Kidney capillary endothelial cell (primary cell): ENCODE data around the gene ECE1.

Source experiments
- DNase-seq: peaks from one replicate; pipeline ENCODE4 v3.0.0-alpha.2; 2018; ENCODE audit warnings: low spot score

ECE1 gene

DNA sequence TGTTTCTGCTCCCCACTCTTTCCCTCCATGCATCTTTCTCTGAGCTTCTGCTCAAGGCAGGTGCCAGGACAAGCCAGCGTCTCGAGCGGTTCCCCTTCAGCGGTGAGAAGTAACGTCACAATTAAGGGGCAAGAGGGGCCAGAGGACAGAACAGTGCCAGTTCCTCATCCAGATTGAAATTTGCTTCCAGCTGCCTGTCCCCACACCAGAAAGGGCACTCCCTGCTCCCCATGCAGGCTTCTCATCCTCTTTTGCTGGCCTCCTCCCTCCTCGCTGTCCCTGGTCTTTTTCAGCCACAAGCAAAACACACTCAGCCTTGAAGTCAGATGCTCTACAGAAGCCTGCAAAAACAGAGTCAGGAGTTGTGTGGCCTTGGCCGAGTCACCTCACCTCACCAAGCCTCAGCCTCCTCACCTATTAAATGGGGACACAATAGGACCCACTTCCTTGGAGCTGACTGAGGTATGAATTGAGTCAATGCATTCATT is 35.0 kb upstream of the ECE1 start:
- DNase-seq, result no peak

DNA sequence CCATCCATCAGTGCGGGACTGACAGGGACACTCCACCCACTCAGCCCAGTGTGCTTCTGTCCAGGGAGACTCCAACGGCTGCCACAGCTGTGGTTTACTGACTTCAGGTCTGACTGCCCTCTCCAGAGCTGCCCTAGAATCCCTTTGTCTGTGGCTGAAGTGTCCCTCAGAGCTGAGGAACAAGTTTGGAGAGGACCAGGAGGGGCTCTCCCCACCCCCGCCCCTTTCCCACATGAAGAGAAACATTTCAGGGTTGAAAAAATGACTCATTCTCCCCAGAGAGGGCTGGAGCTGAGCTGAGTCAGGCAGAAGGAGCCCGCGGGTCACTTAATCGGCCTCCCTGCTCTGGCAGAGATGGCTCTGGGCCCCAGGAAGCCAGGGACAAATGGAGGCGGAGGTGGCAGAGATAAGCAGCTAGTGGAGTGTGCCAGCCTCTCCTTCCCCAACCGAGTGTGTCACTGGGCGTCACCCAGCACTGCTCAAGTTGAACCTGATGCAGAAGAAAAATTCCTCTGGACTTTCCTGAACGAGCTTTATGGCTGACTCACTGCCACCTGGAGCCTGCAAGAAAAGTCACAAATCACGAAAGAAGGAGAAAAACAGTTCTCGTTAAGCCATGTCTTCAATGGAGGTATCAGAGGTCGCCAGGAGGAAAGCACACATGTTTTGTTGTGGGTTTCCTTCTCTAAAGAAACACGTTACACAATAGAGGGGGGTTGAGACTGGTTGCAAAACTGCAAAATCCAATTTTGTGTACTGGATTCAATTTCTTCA is 34.3 kb upstream of the ECE1 start:
- peak; percentile 80 for DNase-seq

DNA sequence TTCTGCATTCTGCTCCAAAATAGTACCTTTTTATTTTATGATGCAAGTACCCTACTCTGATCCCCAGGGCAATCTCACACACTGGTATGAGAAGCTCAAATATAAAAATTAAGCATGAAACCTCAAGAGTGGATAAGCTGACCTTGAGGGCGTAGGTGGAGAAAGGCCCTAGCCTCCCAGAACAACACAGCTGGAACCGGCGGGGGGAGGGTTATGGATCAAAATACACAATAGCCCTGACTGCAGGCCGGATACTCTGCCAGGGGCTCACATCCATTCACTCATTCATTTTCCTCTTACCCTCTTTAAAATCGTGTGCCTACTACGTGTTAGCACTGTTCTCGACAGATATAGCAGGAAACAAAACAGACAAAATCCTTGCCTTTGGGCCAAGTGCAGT is 32.8 kb upstream of the ECE1 start:
- peak; percentile 42 for DNase-seq

DNA sequence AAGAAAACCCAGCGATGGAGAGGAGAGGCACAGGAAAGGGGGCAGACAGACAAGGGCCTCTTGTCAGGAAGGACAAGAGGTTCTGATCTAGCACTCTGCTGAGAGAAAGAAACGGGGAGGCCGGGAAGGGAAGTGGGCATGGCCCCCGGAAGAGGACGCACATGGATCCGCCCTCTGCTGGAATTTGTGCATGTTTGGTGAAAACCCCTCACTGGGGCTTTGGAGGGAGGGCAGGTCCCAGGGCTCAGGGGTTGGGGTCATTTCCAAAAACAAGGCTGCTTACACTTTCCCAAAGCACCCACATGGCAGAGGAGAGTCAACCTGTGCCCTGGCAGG is 32.4 kb upstream of the ECE1 start:
- no peak for DNase-seq

DNA sequence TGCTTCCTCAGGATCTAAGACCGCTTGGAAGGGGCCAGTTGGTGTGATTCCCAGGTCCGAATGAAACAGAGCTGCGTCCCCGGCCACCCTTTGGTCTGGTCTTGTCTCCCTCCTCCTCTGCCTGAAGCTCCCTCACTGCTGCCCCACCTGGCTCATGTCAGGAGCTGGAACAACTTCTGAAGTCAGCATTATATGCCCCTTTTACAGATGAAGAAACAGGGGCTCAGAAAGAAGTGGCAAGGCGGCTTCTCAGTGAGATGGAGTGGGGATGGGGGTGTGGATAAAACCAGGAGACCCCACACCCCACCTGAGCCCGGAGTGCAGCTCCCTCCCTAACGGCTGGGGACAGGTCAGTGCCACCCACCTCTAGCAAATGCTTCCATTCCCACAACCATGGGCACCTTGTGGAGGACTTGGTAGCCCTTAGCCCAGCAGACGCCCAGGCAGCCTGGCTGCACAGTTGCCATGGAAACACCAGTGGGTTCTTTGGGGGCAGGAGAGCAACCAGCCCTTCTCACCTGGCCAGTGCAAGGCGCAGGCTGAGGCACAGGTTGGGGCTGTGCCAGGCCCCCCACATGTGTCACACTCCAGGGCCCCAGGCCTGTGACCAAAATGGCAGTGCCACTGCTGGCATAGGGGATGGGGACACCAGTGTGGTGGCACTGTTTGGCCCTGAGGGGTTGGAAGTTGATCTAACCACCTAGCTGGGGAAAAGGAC is 31.9 kb upstream of the ECE1 start:
- DNase-seq, result no peak

DNA sequence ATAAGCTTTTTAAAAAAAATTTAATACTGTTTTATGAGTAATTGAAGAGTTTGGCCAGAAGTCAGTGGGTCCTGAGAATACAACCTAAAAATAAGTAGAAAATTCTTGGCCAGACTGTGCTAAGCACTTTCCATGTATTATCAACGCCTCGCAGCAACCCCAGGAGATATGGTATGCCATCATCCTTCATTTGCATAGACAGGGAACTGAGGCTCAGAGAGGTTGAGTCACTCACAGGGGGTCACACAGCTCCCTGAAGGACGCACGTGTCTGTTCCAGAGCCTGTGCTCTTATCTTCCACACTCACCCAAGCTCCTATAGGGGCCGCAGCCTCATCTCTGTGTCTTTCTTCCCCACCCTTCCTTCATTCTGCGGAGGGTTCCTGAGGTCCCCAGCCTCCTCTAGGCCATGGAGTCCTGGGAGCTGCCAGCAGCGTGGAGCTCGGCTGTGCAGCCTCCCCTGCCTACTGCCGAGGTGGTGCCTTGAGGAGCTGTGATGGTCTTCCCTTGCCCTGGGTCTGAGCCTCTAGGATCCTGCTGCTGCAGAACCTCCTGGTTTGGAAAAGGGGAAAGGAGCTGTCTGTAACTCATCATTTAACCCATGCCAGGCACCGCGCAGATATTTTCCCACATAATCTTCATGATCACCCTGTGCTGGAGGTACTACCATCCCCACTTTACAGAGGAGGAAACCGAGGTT is 30.3 kb upstream of the ECE1 start:
- no peak for DNase-seq

DNA sequence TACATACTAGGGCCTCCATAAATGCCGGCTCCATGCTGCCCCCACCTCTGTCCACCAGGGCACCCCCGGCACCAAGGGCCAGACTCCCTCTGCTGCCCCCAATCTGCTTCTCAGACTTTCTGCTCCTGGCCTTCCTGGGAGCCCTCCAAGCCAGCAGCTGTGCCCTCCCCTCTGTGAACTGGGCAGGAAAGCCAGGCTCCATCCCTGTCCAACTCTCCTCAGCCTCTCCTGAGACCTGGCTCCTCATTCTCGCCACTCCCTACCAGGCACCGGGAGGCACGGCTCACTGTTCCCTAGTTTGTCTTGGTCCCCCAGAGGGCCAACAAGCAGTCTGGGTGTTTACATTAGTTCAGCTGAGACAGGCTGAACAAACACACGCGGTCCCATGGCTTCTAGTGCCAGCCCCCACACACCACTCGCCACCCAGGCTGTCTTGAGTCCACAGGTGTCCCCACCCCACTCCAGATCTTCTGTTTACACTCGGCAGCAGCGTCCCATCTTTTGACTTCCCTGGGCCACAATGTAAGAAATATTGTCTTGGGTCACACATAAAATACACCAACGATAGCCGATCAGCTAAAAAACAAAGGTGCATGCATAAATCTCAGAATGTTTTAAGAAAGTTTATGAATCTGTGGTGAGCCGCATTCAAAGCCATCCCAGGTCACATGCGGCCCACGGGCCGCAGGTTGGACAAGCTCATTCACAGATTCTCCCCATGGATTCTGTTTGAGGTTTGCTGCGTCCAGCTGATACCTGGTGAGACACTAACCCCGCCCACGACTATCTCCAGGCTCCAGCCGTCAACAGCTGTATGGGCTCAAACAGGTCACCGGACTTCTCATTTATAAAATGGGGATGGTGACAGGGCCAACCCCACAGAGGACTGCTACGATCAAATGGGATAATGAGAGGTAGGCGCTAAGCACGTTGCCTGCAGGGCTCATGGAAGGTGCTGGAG is 29.5 kb upstream of the ECE1 start:
- no peak for DNase-seq

DNA sequence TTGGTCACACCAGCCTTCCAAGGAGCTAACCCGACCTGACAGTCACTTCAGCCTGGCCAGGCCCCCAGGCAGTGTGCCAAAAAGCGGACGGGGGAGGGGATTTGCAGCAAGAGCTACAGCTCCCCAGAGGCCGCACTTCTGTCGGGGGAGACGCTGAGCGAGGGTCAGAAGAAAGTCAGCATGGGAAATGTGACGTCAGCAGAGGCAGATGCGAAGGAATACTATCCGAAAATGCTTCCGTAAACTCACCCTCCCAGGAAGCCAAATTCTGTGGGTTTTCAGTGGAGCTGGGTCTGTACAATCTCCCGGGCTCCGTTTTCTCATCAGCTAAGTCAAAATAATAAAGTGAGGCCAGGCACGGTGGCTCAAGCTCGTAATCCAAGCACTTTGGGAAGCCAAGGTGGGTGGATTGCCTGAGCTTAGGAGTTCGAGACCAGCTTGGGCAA is 28.5 kb upstream of the ECE1 start:
- no peak for DNase-seq

DNA sequence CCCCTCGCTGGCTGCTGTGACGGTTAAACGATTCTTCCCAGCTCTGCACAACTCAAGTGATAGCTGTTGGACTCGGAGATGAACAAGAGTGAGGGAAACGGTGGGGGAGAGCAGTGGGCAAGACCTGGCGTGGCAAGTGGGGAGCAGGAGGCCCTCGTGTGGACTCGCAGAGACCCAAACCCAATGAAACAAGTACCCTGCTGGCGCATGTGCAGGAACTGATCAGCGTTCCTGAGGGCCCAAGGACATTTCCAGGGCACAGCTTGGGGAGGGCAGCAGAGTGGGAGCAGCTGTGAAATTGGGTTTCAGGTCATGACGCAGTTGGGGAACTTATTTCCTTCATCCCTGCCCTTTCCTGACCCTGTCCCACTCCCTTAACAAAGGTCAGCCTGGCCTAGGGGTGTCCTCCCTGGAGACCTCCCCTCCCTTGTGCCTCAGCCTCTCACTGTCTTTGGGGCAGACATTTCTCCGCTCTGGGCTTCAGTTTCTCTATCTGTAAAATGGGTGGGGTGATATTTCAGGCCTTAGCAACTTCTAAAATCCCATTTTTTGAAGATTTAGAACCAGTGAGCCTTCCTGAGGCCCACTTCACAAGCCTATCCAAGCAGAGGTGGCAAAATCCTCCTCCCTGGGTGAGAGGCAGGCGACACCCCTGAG is 27.9 kb upstream of the ECE1 start:
- DNase-seq, result no peak

DNA sequence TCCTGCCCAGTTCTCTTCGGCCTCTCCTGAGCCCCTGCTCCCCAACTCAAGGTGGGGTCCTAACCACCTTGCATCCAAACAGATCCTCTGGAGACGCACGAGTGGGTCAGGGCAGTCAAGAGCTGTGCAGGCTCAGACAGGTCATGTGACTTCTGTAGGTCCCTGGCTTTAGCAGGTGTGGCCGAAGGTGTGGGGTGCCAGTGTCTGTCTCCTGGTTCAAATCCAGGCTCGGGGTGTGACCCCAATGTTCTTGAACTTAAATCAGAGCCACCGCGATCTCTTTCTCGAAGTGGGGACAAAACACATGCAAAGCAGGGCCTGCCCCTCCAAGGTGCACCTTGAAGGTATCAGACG is 27.4 kb upstream of the ECE1 start:
- DNase-seq, result no peak

DNA sequence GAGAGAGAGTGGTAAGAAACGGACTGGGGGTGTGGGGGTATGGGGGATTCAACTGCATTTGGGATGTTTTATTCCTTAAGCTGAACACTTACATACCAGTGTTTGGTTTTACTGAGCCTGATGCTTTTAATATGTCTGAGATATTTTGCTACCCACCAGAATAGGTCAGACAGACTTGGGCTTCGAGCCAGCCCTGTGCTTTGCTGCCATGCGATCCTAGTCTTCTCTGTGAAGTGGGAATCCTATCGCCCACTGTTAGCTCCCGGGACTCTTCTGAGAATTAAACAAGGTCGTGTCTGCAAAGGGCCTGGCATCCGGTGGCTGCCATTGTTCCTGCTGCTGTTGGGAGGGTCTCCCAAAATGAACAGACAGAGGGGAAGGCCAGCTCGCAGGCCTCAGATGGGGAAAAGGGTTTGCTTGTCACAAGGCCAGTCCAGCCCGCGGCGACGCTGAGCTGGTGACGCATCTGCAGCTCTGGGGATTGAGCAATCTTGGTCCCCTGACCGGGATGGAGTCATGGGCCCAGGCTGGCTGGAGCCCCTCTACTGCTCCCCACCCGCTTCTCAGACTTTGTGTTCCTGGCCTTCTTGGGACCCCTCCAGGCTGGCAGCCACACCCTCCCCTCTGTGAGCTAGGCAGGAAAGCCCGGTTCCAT is 26.9 kb upstream of the ECE1 start:
- no peak for DNase-seq

DNA sequence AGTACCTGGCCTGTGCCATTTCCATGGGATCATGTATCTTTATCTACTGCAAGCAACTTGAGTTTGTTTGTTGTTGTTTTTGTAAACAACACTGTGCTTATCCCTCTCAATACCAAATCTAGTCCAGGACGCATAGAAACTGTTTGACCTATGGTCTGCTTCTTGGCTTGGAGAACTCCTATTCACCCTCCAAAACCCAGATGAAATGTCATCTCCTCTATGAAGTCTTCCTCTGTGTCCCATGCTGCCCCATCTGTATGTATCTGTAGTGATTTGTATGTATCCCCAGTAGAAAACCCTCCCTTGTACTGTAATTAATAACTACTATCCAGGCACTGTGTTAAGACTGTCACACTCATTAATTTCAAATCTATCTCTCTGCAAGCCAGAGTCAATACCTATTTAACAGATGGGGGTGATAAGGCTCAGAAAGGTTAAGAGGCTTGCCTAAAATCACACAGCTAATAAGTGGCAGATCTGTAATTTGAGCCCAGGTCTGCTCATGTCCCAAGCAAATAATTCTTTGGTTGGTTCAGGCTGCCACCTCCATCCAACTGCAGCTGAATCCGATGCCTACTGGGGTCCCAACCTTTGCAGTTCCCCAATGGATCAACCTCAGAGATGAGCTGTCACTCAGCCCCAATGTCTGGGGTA is 24.6 kb upstream of the ECE1 start:
- DNase-seq, result no peak

DNA sequence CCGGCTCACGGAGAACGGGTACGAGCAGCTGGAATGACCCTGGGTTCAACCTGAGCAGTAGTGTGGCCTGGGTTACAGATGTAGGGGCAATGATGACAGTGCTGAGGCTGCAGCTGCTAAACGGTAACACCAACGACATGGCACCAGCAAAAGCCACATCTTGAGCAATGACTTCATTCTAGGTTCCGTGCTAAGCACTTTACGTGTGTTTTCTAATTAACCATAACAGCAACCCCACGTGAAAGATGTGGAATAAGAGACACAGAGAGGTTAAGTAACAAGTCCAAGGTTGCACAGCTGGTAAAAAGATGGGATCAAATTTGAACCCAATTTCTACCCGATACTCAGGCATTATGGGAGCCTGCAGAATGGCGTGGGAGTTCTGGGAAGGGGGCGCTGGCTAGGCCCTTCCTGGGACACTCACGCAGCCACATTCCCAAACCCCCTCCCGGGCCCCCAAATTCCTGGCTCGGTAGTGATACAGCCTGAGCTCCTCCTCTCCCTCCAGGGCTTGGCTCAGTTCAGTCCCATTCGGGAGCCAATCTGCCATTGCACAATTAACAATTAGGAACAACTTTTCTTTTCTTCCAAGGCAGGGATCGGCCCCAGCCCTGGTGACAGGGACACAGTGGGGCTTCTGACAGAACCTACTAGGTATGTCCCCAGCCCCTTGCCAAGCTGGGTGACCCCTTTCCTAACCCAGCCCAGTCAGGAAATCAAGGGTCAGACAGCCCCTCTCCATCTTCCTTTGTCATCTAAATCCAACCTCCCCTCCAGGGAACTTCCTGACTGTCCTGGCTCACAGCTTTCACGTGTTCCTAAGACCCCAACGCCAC is 23.8 kb upstream of the ECE1 start:
- no peak for DNase-seq

DNA sequence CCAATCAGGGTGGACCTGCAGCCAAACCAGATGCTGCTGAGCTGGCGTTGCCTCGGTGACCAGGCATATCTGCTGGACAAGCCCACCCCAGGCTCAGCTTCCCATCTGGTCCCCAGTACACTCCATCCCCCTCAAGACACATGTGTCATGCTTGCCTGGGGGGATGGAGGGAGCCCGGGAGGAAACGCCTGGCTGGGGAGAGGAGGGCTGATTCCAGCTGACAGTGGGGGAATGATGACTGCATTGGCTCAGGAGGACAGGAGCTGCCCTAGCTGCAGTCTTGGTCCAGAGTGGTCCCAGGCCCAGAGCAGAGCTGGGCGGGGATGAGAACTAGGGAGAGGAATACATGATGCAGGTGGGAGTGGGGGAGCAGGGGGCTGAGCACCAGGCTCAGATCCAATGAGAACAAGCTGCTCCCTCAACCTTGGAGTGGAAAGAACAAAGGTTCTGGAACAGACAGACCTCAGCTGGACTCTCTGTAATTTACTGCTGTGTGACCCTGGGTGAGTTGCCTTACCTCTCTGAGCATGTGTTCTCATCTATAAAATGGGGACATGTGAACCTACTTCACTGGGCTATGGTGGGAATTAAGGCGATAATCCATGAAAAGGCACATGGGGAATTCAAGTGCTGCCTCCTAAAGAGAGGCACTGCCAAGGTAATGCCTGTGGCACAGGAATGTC is 23.1 kb upstream of the ECE1 start:
- DNase-seq, result no peak

DNA sequence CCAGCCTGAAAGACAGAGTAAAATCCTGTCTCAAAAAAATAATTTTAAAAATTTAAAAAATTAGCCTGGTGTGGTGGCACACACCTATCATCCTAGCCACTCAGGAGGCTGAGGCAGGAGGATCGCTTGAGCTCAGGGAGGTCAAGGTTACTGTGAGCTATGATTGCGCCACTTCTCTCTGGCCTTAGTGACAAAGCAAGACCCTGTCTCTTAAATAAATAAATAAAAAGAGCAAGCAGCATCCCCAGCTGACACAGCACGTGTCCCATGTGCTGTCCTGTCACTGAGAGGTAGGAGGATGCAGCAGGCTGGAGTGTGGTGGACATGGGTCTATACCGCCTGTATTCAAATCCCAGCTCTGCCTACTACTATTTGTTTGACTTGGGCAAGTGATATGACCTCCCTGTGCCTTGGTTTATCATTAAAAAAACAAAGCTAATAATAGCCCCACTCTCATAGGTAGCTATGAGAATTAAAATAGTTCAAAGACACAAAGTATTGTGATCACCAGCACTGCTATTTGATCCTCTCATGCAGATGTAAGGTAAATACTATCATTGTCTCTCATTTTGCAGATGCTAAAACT is 22.2 kb upstream of the ECE1 start:
- no peak for DNase-seq

DNA sequence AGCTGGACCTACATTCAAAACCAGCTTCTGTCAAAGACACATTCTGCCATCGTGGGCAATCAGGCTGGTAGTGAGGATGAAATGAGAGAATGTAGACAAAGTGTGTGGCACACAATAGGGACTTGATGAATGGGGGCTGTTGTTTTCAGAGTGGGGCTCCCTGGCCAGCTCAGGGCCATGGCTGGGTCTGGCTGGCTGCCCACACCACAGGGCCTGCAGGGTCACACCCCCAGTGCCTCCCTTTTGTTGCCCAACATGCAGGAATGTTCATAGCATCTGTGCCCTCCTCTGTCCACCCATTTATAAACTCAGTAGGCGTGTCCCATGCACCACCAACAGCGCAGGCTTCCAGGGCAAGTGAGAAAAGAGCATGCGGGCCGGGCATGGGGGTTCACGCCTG is 20.8 kb upstream of the ECE1 start:
- no peak for DNase-seq

DNA sequence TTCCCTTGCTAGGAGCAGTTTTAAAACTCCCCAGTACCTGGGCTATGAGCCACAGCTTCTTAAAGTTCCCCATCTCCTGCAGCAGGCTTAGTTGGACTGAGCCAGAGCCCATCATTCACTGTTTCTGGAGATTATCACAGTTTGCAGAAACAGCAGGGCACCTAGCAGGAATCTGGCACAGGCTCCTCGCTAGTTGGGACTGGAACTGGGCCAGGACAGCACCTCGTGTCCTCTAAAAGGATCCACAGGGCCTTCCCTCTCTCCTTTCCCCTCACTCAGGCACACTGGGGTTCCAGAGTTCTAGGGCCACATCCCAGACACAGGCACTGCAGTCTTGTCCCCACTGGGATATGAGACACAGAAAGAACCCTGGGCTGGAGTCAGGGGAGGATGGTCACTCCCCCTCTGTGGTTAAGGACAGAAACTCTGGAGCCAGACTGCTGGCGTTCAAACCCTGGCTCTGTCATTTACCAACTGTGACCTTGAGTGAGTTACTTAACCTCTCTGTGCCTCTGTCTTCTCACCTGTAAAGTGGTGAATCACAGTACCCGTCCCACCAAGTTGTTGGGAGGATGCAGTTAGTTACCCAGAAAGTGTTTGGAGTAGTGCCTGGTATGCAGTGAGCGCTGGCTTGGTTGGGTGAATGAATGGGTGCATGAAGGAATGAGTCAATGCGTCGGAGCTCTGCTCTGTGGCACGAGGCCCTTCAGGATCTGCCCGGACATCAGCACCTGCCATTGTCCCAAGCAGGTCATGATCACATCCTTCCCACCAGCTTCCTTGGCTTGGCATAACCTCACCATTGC is 18.8 kb upstream of the ECE1 start:
- DNase-seq, result no peak

DNA sequence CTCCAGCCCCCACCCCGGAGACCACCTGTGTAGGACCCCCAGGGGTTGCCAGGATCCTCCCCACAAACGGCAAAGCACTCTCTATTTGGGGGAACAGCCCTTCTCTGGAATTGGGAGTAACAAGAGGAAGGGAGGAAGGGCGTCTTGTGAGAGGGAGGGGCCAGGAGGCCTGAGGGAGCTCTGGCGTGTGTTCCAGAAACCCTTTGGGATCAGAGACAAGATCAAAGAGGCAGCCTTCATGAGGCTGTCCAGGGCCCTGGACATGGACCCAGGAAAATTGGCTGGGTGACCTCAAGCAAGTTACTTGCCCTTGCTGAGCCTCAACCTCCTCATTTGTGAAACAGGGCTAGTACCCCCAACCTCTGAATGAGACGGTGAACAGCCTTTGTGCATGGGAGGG is 18.1 kb upstream of the ECE1 start:
- no peak for DNase-seq
